ENCODE data around the gene TPCN2. TPM values are rescaled to one million over a fixed set of nuclear protein-coding genes. Genes with fewer than 3 reads are reported as not detected.
A peak's percentile ranks its signal among the peaks of the same experiment; 100 is the strongest.

TPCN2 gene
- polyA plus RNA-seq, 4 donors = 12.9 to 20.8 (median 17.1) TPM

DNA sequence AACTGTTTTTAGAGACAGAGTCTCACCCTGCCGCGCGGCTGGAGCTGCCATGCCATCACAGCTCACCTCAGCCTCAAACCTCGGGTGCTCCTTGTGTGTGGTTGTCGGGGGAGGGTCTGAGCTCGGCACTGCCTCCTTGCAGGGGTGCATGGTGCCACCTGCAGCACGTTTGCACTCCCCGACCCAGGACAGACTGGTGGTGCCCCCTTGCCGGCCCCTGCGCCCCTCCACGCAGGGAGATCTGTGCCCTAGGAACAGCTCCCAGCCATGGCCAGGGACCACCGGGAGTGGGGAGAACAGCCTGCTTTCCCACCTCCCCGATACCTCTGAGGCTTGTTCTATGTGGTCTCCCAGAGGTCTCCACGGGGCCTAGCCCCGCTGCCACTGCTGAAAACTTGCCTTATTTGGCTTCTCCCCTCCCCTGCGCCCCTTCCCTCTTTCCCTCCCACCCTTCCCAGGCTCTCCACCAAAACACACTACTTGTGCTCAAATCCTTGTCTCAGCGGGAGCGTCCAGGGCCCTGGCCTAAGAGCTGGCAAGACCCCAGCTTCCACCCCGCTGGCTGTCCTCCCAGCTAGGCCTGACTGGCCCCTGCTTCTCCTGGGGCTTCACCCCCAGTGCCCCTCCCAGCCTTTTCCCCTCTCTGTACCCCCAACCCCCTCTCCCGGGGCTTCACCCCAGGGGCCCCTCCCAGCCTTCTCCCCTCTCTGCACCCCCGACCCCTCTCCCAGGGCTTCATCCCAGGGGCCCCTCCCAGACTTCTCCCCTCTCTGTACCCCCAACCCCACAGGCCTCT lies 13.4 kb upstream of the TPCN2 start:
- DNase-seq (ENCODE audit: low read depth in 4 of 4, low spot score in 2 of 4) = no peak

DNA sequence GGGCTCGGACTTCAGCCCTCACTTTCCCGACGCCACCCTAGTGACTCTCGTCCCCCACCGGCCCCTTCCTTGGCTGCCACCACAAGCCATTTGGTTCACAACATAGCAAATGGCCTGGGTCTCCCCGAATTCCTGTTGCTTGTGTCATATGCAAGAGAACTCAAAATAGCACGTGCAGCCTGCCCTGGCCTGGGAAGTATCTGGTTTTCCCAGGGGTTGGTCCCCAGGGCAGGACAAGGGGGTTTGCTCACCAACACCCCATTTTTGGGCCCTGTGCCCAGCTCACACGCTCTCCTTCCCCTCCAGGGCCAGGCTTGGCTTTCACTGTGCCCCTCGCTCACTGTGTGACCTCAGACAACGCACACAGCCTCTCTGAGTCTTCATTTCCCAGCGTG lies 12.8 kb upstream of the TPCN2 start:
- DNase-seq (ENCODE audit: low read depth in 4 of 4, low spot score in 2 of 4) = no peak

- no peak for DNase-seq (ENCODE audit: low read depth in 4 of 4, low spot score in 2 of 4)
Measured at GRCh38 chr11:69037074-69037473, 11.7 kb upstream of the TPCN2 start.

DNA sequence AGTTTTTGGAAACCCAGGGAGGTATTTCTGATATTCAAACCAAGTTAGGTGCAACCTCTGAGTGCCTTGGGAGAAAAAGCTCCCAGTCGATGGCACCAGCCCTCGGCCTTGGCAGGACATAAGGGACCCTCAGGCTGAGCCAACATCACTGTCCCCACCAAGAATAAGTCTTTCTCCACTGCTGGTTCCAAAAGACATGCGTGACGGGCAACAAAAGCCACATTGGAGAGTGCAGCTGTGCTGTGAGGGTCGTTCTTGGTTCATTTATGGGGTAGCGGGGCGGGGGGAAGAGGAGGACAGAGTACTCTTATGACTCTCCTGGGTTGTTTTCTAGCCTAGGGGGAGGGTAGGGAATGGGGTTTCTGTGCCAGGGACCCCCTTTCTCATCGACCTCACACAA lies 11.2 kb upstream of the TPCN2 start:
- no peak for DNase-seq (ENCODE audit: low read depth in 4 of 4, low spot score in 2 of 4)

DNA sequence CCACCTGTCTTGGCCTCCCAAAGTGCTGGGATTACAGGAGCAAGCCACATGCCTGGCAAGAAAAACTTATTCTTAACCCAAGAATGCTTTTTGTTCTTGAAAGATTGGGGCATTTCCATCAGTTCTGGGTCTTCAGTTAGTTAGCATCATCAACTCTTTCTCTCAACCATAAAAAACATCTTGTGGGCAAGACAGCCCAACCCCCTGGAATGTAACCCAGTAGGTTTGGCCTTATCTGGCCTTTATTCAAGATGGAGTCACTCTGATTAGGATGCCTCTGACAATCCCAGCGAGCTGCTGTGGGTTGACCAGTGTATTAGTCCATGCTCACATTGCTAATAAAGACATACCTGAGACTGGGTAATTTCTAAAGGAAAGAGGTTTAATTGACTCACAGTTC lies 9.2 kb upstream of the TPCN2 start:
- DNase-seq (ENCODE audit: low read depth in 4 of 4, low spot score in 2 of 4) = no peak

GRCh38 chr11:69040051-69040450 lies 8.7 kb upstream of the TPCN2 start:
- DNase-seq (ENCODE audit: low read depth in 4 of 4, low spot score in 2 of 4) = no peak

GRCh38 chr11:69040581-69041260 lies 8.0 kb upstream of the TPCN2 start:
- DNase-seq (ENCODE audit: low read depth in 4 of 4, low spot score in 2 of 4) = no peak

DNA sequence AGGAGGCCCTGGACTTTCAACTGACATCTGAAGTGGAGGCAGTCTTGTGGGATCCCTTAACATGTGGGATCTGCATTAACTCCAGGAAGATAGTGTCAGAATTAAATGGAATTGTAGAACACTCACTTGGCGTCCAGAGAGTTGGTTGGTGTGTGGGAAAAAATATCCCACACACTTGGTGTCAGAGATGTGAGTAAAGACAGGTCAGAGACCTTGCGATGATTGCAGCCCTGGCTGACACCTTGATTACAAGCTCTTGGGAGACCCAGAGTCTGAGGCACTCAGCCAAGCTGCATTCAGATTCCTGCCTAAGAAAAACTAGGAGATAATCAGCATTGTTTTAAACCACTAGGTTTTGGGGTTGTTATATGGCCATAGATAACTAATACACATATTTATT lies 7.2 kb upstream of the TPCN2 start:
- DNase-seq (ENCODE audit: low read depth in 4 of 4, low spot score in 2 of 4) = no peak

DNA sequence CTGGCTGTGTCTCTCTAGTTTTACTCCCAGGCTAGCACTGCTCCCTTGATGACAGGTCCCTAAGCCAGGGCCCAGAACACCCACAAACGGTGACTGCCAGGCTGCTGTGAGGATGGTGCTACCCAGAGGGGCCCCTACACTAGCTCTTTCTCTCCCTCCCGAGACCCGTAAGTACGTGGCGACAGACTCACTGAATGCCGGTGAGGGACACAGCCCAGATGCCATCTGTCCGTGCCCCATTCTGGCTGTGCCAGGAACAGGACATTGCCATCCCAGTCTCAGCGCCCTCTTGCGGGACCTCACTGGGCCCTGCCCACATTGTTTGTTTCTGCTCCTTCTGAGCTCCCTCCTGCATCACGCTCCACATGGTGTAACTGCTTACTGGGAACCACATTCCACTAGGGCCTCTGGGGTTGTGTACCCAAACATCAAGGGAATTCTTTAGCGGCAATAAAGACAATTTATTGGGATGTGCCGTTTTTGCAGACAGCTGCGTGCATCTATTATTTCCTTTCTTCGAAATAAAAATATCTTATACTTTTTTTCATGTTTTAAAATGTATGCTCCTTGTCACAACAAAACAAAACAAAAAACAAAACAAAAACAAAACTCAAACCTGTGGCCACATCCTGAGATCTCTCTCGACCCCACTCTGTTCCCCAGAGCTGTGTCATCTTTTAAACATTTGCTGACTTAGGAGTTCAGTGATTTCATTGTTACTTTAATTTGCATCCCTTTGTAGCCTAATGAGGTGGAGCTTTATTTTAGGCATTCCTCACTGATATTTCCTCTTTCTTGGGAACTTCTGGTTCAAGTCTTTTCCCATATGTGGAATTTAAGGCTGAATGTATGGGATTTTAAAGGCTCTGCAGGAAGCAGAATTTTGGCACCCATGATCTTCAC lies 4.4 kb upstream of the TPCN2 start:
- peak in 3 of 4 donors; percentile 34 to 60 (median 59) for DNase-seq (ENCODE audit: low read depth in 4 of 4, low spot score in 2 of 4)

DNA sequence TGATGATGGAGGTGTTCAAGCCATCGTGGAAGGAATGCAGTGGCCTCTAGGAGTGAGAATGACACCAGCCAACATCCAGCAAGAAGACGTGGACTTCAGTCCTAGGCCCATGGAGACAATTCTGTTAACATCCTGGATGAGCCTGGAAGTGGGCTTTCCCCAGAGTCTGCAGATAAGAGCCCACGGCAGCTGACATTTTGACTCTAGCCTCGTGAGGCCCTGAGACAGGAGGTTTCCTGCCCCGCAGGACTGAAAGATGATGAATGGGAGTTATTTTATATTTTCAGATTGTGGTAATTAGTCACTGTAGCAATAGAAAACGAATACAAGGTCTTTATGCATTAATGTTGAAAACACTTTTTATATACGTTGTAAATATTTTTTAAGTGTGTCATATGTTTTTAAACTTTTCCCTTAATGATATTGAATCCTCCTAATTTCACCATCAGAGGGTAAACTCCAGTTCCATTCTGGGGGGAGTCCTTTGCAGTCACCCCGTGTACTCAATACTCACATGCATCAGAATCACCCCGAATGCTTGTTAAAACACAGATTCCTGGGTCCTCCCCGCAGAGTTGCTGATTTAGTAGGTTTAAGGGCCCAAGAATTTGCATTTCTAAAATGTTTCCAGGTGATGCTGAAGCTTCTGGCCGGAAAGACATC lies 570 bp upstream of the TPCN2 start:
- no peak for DNase-seq (ENCODE audit: low read depth in 4 of 4, low spot score in 2 of 4)

DNA sequence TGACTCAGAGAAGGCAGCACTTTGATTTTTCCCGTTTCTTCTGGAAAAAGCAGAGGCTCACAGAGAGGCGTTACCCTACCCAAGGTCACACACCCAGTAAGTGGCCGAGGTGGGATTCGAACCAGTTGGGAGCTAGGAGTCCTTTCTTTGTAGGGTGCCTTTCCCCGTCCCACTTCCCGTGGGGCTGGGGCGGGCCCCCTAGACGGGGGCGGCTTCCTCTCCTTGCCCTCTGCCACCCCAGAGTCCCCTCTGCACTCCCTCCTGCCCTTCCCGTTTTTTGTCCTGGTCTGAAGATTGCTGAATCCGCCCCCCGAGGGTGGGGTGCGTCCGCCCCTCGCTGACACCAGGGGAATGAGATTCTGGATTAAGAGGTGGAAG lies 747 bp downstream of the TPCN2 start:
- DNase-seq (ENCODE audit: low read depth in 4 of 4, low spot score in 2 of 4) = no peak

DNA sequence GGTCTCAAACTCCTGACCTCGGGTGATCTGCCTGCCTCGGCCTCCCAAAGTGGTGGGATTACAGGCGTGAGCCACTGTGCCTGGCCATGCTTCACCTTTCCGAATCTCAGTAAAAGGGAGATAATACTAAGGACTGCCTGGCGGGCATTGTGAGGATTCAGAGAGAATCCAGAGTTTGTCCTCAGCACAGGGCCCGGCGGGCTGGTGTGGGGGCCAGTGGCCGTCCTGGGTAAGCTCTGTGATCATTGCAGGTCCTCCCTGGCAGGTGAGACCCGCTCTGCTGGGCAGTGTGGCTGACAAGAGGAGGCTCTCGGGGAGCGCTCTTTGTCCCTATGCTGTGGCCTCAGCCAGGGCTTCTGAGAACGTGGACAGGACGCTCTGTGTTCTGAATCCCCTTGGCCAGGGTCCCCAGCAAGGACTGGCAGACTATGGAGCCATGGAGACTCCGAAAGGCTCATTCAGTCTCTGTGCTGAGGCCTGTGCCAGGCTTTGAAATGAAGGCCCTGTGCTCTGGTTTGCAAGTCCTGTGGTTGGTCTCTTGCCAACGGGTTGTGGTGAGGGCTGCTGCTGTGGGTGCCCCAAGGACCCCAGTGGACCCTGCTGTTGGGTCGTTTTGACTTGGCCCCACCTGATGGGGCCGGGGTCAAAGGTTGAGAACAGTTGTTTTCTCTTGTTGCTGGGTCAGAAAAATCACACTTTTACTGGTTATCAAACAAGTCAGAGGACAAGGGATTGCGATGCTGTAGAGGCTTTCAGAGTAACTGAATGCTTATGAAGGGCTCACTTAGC lies 2.1 kb downstream of the TPCN2 start:
- DNase-seq (ENCODE audit: low read depth in 4 of 4, low spot score in 2 of 4) = no peak

- no peak for DNase-seq (ENCODE audit: low read depth in 4 of 4, low spot score in 2 of 4)
Measured at GRCh38 chr11:69051381-69052342, 2.9 kb downstream of the TPCN2 start.

DNA sequence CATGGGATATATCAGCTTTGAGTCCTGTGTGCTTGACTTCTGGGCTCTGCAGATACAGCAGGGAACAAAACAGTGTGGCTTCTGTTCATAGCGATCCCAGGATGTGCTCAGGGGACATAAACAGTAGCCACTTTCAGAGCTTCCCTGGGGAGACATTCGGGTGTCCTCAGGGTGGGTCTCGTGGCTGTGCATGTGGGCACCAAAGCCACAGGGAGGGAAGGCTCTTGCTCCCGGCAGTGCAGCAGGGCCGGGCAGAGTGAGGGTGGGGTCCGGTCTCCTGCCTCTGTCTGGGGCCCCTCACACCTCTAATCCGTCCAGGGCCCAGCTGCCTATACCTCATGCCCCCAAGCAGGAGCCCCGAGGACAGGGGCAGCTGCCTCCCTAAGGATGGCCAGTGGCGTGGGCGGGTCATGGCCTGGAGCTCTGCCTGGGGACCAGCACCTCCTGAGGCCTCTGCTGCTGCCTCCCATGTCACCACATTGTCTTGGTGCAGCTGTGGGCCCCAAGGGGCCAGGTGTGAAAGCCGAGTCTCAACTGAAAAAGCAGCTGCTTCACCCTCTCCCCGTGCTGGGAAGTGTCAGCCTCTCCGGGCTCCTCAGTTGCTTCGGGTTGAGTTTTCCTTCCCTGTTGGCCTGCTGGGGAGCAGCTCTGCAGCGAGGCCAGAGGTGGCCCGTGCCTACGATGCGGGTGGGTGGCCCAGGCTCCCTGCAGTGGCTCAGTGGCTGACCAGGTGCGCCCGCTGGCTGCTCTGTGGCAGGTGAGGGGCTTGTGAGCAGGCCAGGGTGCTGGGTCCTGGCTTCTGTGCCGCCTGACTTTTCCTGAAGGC lies 3.8 kb downstream of the TPCN2 start:
- no peak for DNase-seq (ENCODE audit: low read depth in 4 of 4, low spot score in 2 of 4)

DNA sequence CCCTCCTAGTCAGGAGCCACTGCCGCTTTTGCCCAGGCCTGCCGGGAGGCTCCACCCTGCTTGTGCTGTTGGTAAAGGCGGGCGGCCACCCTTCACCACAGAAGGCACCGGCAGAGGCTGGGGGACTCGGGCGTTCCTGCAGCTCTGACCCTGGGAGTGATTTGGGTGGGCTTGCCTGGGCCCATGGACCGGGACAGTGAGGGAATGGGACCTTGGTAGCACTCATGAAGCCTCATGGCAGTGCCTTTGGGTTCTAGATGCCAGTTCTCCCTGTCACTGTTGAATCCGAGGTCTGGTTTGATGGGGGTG lies 4.4 kb downstream of the TPCN2 start:
- DNase-seq (ENCODE audit: low read depth in 4 of 4, low spot score in 2 of 4) = no peak

DNA sequence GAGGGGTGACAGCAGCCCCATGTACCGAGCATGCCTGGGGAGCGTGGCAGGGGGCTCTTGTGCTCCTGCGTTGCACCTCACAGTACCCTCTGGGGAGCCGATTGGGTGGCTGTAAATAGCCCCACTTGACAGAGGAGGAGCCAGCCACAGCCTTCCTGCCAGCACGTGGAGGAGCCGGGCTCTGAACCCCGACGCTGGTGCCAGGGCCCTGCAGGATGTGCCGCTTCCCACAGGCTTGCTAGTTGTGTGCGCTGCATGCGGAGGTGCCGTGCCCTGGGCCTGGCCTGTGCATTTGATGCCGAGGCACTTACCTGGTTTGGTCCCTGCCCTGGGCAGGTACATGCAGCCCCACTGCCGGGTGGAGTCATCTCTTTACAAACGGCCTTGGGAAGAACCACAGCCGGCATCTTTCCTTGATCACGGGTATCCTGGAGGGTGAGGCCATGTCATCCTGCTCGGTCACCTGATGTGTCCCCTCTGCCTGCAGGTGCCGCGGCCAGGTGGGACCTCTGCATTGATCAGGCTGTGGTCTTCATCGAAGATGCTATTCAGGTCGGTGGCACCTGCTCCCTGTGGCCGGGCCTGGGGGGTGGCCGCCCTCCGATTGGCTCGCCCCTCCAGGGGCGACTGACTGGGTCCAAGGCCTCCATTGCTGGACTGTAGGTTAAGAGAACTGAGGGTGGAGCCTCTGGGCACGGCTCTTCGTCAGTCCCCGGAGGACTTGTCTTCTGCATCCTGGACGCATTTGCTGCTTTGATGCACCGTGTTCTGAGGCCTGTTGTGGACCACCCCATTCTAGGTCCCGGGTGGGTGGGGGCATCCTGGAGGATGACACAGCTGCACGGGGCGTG lies 5.0 kb downstream of the TPCN2 start:
- no peak for DNase-seq (ENCODE audit: low read depth in 4 of 4, low spot score in 2 of 4)

Data from left renal cortex interstitium (tissue), 4 donors.